Measurements from ENCODE around the gene GUCY1A2.

The GUCY1A2 gene

DNA sequence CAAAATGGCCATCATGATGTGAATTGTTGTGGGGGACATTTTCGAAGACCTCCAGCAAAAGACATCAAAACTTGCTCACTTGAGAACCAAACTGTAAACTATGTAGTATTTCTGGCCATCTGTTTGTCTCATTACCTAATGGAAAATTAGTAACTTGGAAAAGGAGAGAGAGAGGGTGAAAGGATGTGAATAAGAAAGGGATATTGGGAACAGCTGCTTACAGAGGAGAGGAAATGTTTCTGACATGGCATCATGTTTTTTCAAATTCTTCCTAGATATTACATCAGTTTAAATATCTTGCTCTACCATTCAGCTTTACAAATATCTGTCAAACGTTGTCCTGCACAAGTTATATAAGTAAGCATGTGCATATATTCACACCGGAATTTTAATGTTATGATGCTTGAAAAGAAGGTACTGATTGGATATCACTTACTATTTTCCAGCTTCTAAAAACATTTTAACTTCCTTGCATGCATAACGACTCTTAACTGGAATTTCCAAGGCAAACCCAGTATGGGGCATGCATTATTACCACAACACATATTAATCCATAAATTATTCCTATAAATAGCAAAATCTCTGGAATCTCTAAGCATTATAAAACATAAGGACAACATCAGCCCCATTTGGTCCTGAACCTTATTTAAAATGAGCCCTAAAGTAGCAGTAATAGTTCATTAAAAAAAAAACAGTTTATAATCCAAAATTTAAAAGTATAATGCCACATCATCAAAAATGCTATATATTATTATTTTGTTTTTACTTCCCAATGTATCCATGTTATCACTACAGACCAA lies 20.0 kb downstream of the GUCY1A2 start:
- DNase-seq (ENCODE audit: low read depth), result no peak

DNA sequence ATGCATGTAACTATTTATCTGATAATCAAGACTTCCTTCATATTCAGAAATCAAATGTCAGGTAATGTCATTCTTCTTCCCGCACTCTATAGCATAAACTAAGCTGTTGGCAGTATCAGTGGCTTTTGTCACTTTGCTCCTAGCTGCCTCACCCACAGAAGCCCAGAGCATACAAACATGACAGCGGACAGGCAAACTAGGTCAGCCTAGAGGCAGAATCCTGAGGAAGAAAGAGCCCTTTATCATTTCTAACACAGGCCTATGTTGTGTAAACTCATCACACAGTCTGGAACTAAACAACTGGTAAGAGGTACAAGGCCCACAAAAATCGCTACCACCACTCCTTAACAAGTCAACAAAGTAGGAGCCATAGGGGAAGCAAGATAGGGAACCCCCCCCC lies 21.0 kb downstream of the GUCY1A2 start:
- no peak for DNase-seq (ENCODE audit: low read depth)

DNA sequence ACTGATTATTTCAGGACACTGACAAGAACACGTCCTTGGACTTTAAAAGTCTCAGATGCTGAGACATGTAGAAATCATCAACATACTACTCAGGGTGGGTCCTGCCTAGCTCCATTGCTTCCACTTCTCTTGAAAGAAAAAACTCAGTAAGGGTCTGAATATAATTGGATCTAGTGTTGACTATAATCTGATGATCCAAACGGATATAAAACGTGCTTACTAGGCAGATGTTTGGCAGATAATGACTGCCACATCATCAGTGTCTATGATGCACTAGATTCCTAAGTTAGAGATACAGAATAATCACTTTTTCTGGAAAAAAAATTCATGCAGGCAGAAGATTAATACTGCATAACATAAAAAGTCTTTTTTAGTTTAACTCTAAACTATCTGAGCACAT lies 21.6 kb downstream of the GUCY1A2 start:
- DNase-seq (ENCODE audit: low read depth), result no peak

DNA sequence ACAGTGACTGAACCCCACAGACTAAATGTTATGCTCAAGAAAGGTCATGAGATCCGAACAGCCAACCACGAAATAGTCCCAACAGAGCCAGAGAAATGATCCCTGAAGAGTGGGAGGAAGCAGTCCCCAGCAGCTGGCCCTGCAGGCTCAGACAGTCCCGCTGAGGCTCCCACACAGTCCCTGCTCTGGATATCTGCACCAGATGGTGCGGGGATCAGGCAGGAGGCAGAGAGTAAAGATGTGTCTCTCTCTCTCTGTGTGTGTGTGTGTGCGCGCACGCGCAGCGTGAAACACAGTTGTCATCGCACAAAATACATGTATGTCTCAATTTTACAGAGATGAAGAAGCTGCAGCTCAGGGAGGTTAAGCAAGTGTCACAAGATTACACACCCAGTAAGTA lies 27.9 kb downstream of the GUCY1A2 start:
- DNase-seq (ENCODE audit: low read depth), result no peak

DNA sequence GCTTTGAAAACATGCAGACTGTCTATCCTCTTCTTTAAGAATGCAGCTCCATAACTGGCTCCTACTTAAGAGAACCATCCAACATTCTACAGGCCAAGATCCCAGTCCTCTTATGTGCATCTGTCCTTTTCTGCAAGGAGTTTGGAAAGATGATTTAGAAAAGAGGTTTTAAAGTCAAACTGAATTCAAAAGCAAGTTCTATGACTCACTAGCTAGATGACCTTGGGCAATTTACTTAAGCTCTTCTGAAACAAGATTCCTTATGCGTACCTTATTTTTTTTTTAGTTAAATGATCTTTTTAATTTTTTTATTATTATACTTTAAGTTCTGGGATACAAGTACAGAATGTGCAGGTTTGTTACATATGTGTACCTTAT lies 29.2 kb downstream of the GUCY1A2 start:
- DNase-seq (ENCODE audit: low read depth), result no peak

DNA sequence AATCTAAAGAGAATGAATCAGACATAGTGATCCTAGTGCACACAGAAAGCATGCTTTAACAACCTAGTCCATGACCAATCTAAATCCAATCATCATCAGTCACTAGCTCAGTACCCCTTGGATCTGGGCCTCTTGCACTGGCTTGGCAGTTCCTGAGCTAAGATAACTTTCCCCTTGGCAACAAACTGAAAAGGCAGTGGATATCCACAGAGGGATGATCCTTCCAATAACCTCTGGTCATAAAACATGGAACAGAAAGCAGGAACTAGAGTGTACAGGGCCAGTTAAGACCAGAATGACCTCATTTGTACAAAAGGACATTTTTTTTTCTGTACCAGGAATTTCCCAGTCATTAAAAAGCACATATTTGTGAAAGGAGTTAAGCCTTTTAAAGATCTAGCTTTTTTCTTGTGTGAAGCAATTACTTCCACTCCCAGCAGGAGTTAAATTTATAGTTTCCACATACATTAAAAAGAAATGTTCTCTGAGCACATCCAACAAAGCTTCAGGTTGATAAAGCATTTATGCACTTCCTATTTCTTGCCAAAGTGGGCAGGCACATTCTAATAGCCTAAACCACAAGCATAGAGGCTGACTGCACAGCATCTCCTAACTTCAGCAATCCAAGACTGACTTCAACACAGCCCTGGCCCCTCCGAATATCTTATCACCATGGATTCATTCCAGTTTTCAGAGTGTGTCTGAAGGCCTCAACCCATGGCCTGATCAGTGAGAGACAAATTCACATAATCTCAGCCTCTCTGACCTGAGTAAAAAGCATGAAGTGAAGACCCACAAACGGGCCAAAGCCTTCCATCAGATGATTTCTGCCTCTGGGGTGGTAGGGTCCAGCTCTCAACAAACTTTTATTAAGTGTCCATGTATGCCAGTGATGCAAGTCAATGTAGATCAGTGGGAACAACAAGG lies 29.9 kb downstream of the GUCY1A2 start:
- no peak for DNase-seq (ENCODE audit: low read depth)

DNA sequence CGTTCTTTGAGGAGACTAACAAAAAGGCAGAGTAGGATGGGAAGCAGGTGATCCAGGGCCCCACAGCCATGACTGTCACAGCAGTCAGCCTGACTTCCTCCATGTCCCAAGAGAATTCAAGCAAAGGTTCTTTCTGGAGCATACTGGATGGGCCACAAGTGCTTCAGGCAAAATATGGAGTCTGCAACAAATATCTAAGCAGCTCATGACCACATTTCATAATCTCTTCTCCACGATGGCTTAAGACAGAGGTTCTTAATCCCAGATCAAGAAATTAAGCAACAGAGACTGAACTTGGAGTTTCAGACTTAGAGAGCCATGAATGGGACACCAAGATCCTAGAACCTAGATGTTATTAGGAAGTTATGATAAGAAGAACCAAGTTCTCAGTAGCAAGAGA lies 31.6 kb downstream of the GUCY1A2 start:
- DNase-seq (ENCODE audit: low read depth), result no peak

DNA sequence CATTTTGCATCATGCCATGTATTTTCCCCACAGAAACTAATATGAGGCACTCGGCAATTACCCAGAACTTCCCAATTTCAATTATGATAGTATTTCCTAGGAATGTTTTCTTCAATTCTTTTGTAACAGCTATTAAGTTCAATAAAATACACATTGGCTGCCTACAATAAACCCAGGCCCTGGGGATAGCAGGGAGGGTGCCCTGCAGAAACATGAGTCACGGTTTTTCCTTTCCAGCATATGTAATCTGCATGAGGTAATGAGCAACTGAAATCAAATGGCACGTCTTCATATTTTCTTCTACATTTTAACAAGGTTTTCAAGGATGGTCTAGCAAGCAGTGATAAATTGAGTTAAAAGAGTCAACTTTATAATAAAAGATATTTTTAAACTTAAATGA lies 32.0 kb downstream of the GUCY1A2 start:
- no peak for DNase-seq (ENCODE audit: low read depth)

DNA sequence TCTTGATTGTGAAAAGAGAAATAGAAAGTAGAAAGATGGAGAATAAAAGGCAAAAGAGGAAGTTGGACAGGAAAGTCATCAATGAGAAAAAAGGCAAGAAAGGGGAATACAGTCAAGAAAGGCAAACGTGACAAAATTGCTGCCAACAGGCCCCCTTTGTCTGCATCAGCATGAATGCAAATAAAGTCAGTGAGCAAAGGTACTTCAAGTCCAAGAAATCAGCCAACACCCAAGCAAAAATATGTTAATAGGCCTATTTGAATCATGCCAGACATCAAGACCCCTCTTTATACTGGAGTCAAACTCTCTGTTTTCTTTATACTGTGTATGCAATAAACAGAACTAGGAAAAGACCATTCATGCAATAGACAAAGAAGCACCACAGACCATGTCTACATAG lies 34.3 kb downstream of the GUCY1A2 start:
- no peak for DNase-seq (ENCODE audit: low read depth)

DNA sequence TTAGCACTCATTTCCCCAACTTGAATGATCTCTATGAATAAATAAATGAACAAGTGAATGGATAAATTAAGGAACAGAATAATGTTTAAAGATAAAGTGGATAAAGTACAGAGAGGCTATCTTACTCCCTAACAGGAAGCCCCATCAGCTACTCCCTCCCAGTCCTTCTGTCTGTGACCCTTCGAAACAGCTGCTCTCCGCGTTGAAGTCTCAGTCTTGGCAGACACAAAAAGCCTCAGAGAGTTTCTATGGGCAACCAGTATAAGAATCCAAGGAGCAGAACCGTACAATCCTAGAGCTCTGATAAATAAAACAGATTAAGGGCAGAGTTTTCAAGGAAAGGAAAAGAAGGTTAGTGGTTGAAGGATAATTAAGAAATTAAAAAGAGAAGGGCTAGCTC lies 35.0 kb downstream of the GUCY1A2 start:
- DNase-seq (ENCODE audit: low read depth), result no peak

DNA sequence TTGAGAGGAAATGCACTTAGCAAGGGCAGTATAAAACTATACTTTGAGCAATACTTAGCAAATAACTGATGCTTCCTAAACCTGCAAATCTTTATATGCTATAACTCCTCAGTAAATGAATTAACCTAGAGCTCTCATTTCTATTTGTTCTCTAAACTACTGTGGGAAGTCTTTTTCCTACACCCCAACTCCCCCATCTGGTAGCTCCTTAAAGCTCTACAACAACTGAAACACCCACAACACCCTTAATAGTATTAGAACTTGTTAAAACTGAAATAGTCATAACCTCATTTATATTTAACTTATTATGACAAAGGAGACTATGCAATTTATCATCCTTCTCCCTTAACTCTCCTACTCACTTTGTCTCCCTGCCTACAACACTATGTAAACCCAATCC lies 43.4 kb downstream of the GUCY1A2 start:
- no peak for DNase-seq (ENCODE audit: low read depth)

DNA sequence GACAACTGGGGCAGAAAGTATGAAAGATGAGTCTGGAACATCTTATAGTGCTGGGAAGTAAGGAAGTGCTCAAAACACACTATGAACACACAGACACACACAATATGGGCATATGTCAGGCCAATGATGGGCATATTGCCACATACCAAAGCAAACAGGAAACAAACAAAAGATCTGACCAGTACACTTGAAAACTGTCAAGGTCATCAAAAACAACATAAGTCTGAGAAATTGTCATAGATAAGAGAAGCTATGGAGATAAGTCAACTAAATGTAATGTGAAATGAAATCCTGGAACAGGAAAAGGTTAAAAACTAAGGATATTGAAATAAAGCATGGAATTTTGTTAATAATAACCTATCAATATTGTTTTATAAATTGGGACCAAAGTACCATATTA lies 46.4 kb downstream of the GUCY1A2 start:
- DNase-seq (ENCODE audit: low read depth), result no peak

DNA sequence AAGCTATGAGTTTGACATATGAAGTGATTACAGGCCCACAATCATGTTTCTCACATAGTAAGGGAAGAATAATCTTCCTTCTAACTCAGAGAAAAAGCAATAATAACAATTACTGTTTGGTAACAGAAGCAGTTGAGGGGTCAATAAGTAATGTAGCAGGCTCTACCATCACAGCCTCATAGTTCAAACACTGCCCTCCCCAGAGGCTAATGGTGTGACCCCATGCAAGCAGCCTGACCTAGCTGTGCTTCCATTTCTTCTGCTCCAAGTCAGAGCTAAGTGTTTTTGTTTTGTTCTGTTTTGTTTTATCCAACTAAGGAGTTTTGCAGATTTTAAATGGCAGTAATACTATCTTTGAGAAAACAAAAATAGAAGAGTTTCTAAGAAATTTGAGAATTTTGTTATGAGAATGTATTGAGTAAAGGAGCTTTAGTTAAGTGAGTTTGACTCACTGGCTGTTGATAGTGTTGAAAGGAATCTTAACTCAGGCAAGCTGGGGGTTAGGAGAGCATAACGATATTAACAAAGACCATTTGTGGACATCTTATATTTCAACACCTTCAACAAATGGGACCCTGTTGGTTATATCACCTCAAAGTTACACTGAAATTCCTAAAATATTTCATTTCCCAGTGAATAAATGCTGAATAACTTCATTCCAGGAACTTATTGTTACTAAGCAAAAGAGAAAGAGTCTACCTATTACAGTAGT lies 48.5 kb downstream of the GUCY1A2 start:
- DNase-seq (ENCODE audit: low read depth), result no peak

DNA sequence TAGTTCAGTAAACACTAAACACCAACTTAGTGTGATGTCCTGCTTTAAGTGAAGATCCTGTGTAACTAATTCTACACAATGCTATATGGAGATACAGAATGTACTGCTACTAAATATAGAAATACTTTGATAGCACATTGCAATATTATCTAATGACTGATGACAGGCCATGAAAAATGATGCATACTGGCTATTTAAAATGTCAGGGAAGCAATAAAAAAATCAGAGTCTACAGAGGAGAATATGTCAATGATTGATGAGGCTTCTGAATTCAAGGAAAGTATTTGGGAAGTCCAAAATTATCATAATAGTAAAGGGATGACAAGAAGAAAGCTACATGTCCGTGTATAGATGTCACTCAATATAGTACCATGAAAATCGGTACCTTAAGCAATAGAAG lies 55.3 kb downstream of the GUCY1A2 start:
- DNase-seq (ENCODE audit: low read depth), result no peak

DNA sequence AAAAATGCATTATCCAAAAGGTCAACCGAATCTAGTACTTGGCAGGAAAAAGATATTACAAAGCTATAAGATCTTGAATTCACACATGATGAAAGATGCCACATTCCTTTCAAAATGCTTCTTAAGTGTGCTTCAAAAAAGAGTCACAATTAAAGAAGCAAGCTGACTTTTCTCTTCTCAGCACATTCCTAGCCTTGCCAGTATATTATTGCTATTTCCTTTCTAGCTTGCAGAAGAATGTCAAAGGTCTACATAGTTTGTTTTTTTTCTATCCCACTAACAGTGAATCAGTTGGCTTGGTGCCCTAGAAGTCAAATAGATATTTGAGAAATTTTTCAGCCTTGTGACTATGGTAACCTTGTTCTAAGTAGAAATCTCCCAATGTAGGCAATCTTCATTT lies 56.8 kb downstream of the GUCY1A2 start:
- DNase-seq (ENCODE audit: low read depth), result no peak

DNA sequence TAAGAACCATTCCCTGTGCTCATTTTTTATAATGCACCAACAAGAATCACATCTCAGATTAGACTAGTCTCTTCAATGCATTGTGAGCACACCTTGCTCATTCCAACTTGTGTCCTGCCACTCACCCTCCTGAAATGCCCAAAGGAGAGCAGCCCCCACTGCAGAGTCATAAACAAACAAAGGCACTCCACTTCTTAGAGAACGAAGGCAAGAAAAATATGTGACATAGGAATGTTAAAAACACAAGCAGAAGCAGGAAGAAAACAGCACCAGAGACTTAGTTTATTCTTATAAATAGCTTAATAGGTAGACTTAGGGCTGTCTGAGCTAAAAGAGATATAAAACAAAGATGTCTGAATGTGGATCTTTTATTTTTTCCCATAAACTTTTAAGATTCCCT lies 57.2 kb downstream of the GUCY1A2 start:
- DNase-seq (ENCODE audit: low read depth), result no peak

DNA sequence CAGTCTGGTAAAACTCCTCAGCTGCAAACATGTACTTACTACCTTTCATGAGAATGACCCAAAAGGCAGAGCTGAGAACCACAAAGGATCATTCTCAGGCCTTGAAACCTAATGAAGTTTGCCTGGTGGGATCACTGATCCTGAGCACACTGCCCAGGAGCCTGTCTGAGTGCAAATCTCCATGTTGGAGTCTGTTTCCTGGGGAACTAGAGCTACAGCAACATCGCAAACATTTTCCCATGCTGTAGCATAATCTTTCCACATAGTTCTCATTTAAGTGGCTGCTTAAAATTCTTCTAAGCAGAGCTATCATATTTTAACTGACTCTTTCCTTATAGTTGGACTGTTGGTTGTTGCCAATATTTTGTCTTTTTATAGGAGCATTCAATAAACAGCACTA lies 58.5 kb downstream of the GUCY1A2 start:
- no peak for DNase-seq (ENCODE audit: low read depth)

DNA sequence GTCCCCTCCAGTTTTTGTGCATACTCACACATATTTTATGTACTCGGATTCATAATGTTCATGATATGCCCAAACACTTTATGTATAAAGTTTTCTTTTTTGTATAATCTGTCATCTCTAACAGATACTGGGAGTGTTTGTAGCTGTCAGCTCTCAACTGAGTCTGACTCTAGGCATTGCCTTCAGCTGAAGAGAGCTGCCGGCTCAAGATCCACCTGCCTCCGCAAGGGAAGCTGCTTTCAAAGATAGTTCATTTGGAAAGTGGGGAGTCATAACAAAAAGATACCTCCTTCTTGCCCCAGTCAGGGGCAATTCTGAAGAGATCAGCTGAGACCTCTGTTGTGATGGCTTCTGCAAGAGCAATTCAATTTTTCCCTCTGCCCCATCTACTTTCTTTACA lies 58.9 kb downstream of the GUCY1A2 start:
- no peak for DNase-seq (ENCODE audit: low read depth)

DNA sequence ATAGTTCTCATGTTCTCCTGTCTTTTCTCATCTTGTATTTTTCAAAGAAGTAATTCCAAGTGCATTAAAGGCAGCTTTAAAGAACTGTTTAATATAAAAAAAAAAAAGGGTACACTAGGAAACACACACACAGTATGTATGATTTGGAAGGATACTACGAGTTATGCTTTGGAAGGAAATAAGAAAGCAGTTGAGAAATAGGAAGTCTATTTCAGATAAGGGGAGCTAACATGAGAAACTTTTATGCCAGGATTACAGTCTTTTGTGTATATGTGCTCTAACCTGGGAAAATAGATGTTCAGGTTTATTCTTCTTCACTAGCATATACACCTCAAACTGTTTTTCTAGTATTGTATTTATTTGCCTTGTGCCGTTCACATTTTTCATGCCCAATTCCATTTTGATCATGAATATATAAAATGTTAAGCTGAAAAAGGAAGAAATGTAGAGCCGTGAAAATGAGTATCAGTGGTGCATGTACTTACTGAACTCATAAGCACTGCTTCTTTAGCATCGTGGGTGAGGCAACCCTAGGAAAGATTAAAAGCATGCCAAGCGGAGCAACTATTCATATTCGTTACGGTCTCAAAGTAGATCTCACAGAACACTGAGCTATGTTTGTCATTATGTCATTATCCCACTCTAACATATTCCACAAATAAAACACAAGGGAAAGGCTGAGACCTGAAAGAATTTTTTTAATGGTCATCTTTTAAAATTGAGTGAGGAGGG lies 59.6 kb downstream of the GUCY1A2 start:
- no peak for DNase-seq (ENCODE audit: low read depth)

DNA sequence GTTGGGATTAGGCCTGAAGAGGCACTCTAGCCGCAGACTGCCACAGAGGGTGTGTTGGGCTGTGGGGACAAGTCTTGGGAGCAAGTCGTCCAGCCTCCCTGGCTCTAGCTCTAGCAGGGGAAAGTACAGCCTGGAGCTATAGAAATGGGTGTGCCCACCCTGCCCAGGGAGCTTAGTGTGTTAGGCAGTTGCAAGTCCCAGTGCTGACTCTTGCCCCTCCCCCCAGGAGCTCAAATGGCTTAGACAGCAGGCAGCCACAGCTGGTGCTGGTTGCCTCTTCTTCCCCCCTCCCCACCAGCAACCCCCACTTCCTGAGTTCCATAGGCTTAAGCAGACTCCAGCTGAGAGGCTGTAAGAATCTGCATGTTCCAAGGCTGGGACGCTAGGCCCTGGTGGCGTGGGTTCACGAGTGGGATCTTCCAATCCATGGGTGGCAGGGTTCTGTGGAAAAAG lies 61.2 kb downstream of the GUCY1A2 start:
- no peak for DNase-seq (ENCODE audit: low read depth)

DNA sequence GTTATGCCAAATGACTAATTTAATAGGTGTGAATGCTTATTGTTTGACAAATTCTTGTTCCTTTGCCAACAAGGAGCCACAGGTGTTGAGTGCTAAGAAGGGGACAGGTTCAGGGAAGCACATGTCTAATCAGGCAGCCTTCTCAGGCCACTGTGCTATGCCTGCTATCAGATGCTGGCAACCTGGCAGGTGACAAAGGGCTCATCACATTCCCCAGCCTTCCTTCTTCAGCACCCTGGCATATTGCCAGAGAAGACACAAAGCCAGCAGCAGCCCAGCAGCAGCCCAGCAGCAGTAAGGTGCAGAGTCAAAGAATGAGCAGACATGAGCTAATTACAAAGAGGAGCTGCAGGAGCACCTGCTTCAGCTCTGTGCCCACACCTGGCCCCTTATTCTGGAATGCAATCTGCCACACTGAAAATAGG lies 68.2 kb downstream of the GUCY1A2 start:
- DNase-seq (ENCODE audit: low read depth), result no peak

DNA sequence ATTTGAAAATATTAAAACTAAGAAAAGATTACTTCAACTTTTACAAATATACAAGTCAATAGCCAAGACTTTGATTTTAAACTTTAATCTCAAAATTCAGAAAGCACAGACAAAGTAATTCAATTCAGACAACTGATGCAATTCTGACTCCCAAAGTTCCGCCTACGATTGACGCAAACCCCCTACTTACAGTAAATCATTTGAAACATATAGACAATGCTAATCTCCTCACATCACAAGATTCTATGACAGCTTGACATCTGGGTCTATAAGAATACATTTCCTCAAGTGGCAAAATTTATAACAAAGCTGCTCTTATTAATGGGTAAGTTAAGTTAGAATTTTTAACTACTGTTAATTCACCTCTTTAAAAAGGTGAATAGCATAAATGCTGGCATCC lies 75.2 kb downstream of the GUCY1A2 start:
- DNase-seq (ENCODE audit: low read depth), result no peak
